Activated CD8-positive, alpha-beta memory T cell treated with anti-CD3 and anti-CD28 coated beads, Interleukin-2, amount 50 U/mL, for 1 hour (primary cell): Measurements from ENCODE around the gene ACP2.
A peak's percentile ranks its signal among the peaks of the same experiment; 100 is the strongest.

Experiments
- DNase-seq: peaks from one replicate; pipeline ENCODE4 v3.0.0-alpha.2; 2020; ENCODE audit errors: extremely low read depth

The ACP2 gene, protein sequence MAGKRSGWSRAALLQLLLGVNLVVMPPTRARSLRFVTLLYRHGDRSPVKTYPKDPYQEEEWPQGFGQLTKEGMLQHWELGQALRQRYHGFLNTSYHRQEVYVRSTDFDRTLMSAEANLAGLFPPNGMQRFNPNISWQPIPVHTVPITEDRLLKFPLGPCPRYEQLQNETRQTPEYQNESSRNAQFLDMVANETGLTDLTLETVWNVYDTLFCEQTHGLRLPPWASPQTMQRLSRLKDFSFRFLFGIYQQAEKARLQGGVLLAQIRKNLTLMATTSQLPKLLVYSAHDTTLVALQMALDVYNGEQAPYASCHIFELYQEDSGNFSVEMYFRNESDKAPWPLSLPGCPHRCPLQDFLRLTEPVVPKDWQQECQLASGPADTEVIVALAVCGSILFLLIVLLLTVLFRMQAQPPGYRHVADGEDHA

DNA sequence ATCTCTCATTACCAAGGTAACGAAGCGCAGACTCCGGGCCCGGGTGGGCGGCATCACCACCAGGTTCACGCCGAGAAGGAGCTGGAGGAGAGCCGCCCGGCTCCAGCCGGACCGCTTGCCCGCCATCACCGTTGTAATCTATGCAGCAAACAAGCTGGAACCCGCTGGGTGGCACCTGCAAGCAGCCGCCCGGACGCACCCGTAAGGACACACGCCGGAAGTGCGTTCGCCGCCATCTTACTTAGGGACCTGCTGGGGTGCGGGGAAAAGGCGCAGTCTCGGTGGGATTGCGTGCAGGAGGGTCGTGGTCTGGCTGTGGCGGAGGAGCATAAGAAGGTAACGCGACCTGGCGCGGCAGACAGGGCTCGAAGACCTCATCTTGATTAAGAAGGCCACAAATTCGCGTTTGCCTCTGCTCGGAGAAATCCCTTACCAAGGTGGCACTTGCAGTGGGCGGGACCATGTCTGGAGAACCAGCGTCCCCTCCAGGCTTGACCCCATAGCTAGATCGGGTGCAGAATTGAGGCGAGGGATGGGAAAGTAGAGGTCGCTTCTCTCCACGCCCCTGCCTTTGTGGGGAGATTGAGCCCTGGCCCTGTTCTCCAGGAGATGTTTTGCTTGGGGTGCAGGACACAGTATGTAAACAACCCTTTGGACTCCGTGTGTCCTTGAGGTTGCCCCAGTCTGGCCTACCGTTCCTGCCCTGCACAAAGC is at the start of gene ACP2:
TSS of gene ACP2 (minus strand) at position 151 of the 714 bp plus-strand sequence. CDS start at position 126, 25 bp downstream.
- peak; percentile 61 for DNase-seq

DNA sequence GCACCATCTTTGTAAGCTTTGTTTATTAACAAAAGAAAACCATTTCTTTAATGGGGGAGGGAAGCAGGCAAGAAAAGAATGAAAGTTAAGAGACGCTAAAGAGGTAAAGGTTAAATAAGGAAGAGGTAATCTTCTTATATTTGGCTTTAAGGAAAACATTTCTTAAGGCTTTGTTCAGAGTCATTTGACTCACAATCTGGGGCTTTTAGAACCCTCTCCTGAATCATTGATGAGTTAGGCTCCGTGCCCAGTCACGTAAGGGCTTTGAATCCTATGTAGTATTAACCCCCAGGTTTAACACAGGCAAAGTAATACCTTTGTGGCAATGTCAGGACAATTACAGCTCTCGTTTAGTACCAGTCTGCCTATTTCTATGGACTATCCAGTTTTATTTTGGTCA is 47.4 kb upstream of the ACP2 start:
- no peak for DNase-seq

DNA sequence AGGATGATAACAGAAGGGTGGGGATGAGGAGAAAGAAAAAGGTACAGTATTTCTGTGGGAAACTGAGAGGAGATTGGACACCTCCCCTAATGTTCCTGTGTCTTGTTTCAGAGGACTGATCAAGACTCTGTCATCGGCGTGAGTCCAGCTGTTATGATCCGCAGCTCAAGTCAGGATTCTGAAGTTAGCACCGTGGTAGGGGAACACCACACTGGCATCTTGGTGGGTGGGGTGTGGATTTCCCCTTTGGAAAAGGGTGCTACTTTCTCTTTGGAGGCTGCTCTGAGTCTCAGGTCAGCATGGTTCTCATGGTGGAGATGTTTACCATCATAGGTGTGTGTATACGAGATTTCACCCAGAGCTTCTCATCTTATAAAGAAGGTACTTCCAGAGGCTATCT is 46.8 kb upstream of the ACP2 start:
- no peak for DNase-seq

- no peak for DNase-seq
Measured at GRCh38 chr11:47289856-47290255, 41.2 kb upstream of the ACP2 start.

- DNase-seq, result no peak
Measured at GRCh38 chr11:47288066-47288465, 39.5 kb upstream of the ACP2 start.

DNA sequence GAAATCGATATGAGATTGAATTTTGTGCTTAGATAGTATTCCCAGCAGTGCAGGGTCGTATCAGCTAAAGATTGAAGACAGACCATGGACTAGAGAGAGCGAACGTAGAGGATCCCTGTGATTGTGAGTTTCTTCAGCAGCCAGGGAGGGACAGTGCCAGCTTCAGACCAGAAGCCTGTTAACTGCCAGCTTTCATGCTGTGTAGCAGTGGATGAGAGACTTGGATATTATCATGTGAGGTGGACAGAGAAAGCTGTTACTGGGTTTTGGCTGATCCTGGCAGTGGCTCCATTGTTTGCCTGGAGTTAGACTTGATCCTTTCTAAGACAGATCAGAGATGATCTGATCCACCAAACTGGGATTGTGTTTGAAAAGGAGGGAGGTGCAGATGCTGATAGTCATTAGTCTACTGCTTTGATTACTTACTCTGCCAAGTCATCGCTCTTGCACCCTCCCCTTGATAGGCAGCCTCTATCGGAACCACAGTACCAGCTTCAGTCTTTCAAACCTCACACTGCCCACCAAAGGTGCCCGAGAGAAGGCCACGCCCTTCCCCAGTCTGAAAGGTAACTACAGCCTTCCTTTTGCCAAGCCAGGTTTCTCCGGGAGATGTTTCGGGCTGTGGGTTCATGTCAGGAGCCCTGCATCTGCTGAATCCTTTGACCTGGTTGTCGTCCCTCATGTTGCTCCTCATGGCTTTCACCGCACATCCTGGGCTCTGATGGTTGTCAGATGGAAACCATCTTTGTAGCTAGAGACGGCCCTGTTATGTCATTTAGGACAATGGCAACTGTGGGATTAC is 37.6 kb upstream of the ACP2 start:
- DNase-seq, result no peak

- DNase-seq, result no peak
Measured at GRCh38 chr11:47284151-47284550, 35.5 kb upstream of the ACP2 start.

GRCh38 chr11:47282462-47282861 is 33.8 kb upstream of the ACP2 start:
- no peak for DNase-seq

- DNase-seq, result no peak
Measured at GRCh38 chr11:47280860-47281259, 32.2 kb upstream of the ACP2 start.

DNA sequence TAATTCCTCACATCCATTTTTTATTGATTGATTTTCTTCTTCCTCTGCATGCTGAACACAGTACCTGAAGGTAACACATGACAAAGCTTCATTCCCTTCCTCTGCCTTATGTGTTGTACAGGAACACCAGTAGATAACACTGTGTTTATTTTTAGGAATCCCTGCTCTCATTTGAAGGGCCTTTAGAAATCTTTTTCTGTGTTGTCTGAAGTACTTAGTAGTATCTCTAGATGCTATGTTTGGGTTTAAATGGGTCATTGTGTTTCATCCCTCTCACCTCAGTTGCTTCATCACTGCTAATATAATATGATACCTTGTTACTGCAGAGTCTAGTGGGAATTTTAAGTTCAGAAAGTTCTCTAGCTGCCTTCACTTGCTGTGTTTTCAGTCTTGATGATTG is 31.5 kb upstream of the ACP2 start:
- DNase-seq, result no peak

- no peak for DNase-seq
Measured at GRCh38 chr11:47278769-47279168, 30.2 kb upstream of the ACP2 start.

GRCh38 chr11:47278058-47278457 is 29.4 kb upstream of the ACP2 start:
- DNase-seq, result no peak

DNA sequence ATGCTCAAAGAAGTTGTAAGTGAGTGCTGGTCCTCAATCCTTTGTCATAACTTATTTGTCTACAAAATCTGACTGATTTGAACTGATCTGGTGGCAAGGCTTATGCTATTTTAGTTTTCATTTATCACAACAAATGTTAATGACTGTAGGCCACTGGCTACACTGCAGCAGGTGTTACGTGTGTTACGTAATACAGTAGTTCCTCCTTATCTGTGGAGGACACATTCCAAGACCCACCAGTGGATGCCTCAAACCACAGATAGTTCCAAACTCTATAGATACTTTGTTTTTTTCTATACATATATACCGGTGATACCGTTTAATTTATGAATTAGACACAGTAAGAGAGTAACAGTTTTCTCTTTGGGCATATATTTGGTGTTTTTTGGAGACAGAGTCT is 28.3 kb upstream of the ACP2 start:
- DNase-seq, result no peak

- no peak for DNase-seq
Measured at GRCh38 chr11:47274495-47275235, 26.1 kb upstream of the ACP2 start.

GRCh38 chr11:47272706-47273105 is 24.1 kb upstream of the ACP2 start:
- DNase-seq, result no peak

DNA sequence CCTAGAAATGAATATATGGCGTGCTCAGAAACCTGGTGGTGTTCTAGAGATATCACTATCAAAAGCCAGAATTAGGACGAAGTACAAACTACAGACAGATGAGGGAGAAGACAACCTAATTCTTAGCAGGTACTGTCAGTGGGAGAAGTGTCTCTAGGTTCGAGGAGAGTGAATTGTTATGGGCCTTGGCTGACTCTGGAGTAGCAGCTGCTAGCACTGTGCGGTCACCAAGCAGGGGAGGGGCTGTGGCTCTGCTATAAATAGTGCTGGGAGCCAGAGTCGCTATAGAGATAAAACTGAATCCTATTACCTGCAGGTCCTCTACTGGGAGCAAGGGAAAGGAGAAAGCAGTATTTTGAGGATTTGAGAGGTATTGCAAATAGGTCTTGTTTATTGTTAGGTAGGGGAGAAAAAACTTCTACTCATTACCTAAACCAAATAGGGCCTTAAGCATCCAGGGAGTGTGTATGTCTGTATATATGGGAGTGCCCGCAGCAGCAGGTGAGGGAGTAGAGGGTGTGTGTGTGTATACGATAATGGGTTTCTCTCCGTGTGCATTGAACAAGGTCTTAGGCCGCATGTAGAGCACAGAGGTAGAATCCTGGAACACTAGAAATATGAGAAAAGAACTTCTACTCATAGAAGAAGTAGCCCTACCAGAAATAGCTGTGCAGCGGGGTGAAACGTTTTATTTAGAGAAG is 23.5 kb upstream of the ACP2 start:
- no peak for DNase-seq

DNA sequence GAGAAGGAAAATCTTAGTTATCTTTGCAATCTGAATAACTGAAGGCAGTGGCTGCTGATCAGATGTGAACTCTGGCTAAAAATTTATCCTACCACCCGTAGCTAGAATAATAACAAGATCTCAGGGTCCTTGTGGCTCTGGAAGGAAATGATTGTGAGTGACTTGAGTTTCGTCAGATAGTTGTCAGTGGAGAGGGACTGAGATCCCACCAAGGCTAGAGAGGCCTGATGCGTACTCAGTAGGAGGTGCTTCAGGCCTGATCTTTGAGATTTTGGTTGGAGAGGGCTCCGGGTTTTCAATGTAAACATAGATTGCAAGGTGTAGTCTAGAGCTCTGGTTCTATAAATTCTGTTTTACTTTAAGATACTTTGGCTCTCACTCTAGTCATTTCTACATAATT is 22.7 kb upstream of the ACP2 start:
- no peak for DNase-seq

DNA sequence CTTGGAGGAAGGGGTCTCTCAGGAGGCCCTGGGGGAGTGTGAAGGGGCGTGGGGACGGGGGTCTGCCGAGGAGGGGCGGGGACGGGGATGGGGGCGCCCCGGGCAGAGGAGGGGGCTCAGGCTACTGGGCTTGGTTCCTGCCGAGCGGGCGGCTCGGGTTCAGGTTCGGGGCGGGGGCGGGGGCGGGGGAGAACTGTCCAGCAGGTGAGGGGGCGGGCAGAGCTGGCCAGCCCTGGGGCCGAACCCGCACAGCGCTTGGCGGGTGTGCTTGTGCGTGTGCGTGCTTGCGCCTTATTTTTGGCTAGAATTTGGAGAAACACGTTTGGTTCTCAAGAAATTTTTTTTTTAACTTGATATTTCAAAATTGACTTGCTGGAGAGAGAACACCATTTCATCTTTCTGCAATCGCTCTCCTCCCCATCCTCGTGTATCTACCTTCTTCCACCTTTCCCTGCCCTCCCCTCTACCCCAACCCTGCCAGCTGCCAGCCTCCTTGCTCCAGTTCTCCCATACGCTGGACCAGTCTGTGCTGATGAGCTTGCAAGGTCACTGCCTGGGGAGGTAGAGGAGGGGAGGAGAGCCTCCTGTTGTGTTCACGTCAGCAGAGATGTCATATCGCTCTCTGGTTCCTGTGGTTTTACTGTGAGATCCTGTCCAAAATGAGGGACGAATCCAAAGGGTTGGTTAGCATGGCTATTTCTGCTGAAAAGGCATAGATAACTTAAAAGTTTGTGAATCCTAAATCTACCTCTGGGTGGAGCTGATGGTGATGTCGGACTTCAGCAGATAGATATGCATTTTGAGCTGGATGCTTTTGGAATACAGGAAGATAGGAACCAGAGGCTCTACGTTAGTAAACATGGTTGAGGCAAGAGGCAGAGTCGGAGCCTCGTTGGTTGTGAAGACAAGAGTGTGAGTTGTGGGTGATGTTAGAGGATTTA is 22.0 kb upstream of the ACP2 start:
- no peak for DNase-seq

GRCh38 chr11:47269829-47270305 is 21.3 kb upstream of the ACP2 start, which contains the start of gene MADD:
Gene MADD, plus strand, starts transcription at chr11:47270133.
- peak; percentile 70 for DNase-seq
